Astrocyte (in vitro differentiated cells and primary cell): ENCODE measurements around the gene MADCAM1. TPM values are rescaled to one million over a fixed set of nuclear protein-coding genes. Genes with fewer than 3 reads are reported as not detected.

Experiments used
- DNase-seq: peaks from one replicate; pipeline ENCODE4 v3.0.0-alpha.2; 2010; ENCODE audit warnings: low read depth
- FAIRE-seq: peaks from 2 replicates; lab custom pipeline; 2011; peaks lifted over from hg19 to GRCh38; lab: Jason Lieb, UNC
- H2AFZ ChIP-seq: 2 replicates; pipeline ENCODE4 v1.6.0; 2012; ENCODE audit warnings: low read depth, low read length, inconsistent platforms
- H3K27ac ChIP-seq: 2 replicates; pipeline ENCODE4 v1.5.1; 2011; ENCODE audit warnings: low read depth, low read length, inconsistent platforms
- H3K27me3 ChIP-seq: 2 replicates; pipeline ENCODE4 v1.6.0; 2011; ENCODE audit warnings: low read length, inconsistent platforms; ENCODE audit not compliant: insufficient read depth
- H3K36me3 ChIP-seq: 2 replicates; pipeline ENCODE4 v1.5.1; 2011; ENCODE audit warnings: low read length, inconsistent platforms; ENCODE audit not compliant: insufficient read depth
- H3K4me1 ChIP-seq: 2 replicates; pipeline ENCODE4 v1.5.1; 2011; ENCODE audit warnings: low read length, inconsistent platforms; ENCODE audit not compliant: insufficient read depth
- H3K4me2 ChIP-seq: 2 replicates; pipeline ENCODE4 v1.6.0; 2012; ENCODE audit warnings: low read length, inconsistent platforms
- H3K4me3 ChIP-seq: 2 replicates; pipeline ENCODE4 v1.5.1; 2011; ENCODE audit warnings: low read depth, mild to moderate bottlenecking, low read length, inconsistent platforms; ENCODE audit not compliant: insufficient read depth
- H3K79me2 ChIP-seq: 2 replicates; pipeline ENCODE4 v1.6.0; 2012; ENCODE audit warnings: mild to moderate bottlenecking, low read length, inconsistent platforms; ENCODE audit not compliant: insufficient read depth
- H3K9ac ChIP-seq: 2 replicates; pipeline ENCODE4 v1.6.0; 2012; ENCODE audit warnings: mild to moderate bottlenecking, low read length, inconsistent platforms
- H3K9me3 ChIP-seq: 2 replicates; pipeline ENCODE4 v1.5.1; 2012; ENCODE audit warnings: low read depth, mild to moderate bottlenecking, low read length, inconsistent platforms; ENCODE audit not compliant: insufficient read depth
- H4K20me1 ChIP-seq: 2 replicates; pipeline ENCODE4 v1.6.0; 2012; ENCODE audit warnings: low read length, inconsistent platforms; ENCODE audit not compliant: insufficient read depth
- H3K27ac Mint-ChIP-seq: one replicate; pipeline ENCODE4 v1.8.0; 2021; ENCODE audit warnings: mild to moderate bottlenecking, mixed read lengths; ENCODE audit not compliant: unreplicated experiment
- H3K27me3 Mint-ChIP-seq: one replicate; pipeline ENCODE4 v1.8.0; 2021; ENCODE audit warnings: low read depth, mixed read lengths; ENCODE audit not compliant: unreplicated experiment
- H3K36me3 Mint-ChIP-seq: one replicate; pipeline ENCODE4 v1.8.0; 2021; ENCODE audit warnings: low read depth, mixed read lengths; ENCODE audit not compliant: unreplicated experiment
- H3K4me1 Mint-ChIP-seq: one replicate; pipeline ENCODE4 v1.8.0; 2021; ENCODE audit warnings: low read depth, mixed read lengths; ENCODE audit not compliant: unreplicated experiment
- H3K4me3 Mint-ChIP-seq: one replicate; pipeline ENCODE4 v1.8.0; 2021; ENCODE audit warnings: mild to moderate bottlenecking, moderate library complexity, mixed read lengths; ENCODE audit not compliant: unreplicated experiment
- H3K9me3 Mint-ChIP-seq: one replicate; pipeline ENCODE4 v1.8.0; 2021; ENCODE audit warnings: mild to moderate bottlenecking, mixed read lengths; ENCODE audit not compliant: unreplicated experiment
- EZH2 ChIP-seq: IDR thresholded peaks from 2 replicates; pipeline ENCODE4 v1.6.1; 2012; ENCODE audit warnings: mild to moderate bottlenecking, low read length, inconsistent platforms; ENCODE audit not compliant: insufficient read depth
- total RNA-seq: library from RNA; stranded (reverse); gene quantifications from 2 replicates; pipeline ENCODE4 v1.2.1, GENCODE V29; 2021
- TF ChIP-seq, protein P1 (sequence below): IDR thresholded peaks from 2 replicates; pipeline ENCODE4 v1.5.1; 2011; ENCODE audit warnings: low read depth, mild to moderate bottlenecking, inconsistent platforms, low read length, moderate library complexity; ENCODE audit not compliant: insufficient read depth

MADCAM1 gene
- total RNA-seq, 1 donor from 2014 or later, result 0.57 TPM

DNA sequence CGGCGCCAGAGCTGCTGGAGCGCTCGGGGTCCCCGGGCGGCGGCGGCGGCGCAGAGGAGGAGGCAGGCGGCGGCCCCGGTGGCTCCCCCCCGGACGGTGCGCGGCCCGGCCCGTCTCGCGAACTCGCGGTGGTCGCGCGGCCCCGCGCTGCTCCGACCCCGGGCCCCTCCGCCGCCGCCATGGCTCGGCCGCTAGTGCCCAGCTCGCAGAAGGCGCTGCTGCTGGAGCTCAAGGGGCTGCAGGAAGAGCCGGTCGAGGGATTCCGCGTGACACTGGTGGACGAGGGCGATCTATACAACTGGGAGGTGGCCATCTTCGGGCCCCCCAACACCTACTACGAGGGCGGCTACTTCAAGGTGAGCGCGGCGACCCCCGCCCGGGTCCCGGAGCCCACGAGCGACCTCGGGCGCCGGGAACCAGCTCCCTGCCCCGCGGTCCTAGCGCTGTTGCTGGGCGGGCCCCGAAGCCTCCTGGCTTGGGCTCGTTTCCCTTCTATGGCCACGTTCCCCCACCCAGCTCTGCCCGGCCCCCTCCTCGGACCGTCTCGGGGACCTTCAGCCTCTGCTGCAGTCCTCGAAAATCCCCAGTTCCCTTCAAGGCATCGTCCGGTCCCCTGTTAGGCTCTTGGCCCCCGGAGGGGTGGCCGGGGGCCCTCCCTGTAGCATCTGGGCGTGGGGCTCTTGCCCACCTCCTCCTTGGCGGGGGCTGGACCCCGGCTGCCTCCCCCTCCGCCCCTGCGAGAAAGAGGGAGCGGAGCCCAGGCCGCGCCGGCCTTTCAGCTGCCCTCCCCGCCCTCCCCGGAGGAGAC is 35.7 kb downstream of the MADCAM1 start, which contains the start of gene CDC34:
TSS of gene CDC34 (plus strand) at position 8 of the 808 bp plus-strand sequence. CDS start at position 180, 172 bp downstream.
- peaks cover 11% of the 10 kb centered on the region for H3K4me1 Mint-ChIP-seq
- peak within 1 kb of the TSS; percentile 76 for H3K4me3 ChIP-seq
- no peaks in the 10 kb centered on the region for H3K9me3 ChIP-seq
- H3K27ac ChIP-seq, result peak within 1 kb of the TSS; percentile 74
- TF ChIP-seq EZH2, result no peak
- TF ChIP-seq, protein P1, sequence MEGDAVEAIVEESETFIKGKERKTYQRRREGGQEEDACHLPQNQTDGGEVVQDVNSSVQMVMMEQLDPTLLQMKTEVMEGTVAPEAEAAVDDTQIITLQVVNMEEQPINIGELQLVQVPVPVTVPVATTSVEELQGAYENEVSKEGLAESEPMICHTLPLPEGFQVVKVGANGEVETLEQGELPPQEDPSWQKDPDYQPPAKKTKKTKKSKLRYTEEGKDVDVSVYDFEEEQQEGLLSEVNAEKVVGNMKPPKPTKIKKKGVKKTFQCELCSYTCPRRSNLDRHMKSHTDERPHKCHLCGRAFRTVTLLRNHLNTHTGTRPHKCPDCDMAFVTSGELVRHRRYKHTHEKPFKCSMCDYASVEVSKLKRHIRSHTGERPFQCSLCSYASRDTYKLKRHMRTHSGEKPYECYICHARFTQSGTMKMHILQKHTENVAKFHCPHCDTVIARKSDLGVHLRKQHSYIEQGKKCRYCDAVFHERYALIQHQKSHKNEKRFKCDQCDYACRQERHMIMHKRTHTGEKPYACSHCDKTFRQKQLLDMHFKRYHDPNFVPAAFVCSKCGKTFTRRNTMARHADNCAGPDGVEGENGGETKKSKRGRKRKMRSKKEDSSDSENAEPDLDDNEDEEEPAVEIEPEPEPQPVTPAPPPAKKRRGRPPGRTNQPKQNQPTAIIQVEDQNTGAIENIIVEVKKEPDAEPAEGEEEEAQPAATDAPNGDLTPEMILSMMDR, result no peak
- H3K36me3 Mint-ChIP-seq, result peaks cover 3% of the 10 kb centered on the region
- peak within 1 kb of the TSS; percentile 26 for H3K27ac Mint-ChIP-seq
- peaks cover 52% of the 10 kb centered on the region for H3K79me2 ChIP-seq
- peaks cover 28% of the 10 kb centered on the region for H3K4me1 ChIP-seq
- H3K4me3 Mint-ChIP-seq, result peak within 1 kb of the TSS; percentile 92
- H3K36me3 ChIP-seq, result no peaks in the 10 kb centered on the region
- H3K4me2 ChIP-seq, result peak within 1 kb of the TSS; percentile 92
- peak within 1 kb of the TSS; percentile 85 for H3K9ac ChIP-seq
- H4K20me1 ChIP-seq, result peaks cover 51% of the 10 kb centered on the region
- DNase-seq (no peak), FAIRE-seq (no peak)
- H3K27me3 Mint-ChIP-seq, result no peaks in the 10 kb centered on the region
- no peaks in the 10 kb centered on the region for H3K9me3 Mint-ChIP-seq
- H3K27me3 ChIP-seq, result no peaks in the 10 kb centered on the region
- peak within 1 kb of the TSS; percentile 93 for H2AFZ ChIP-seq

DNA sequence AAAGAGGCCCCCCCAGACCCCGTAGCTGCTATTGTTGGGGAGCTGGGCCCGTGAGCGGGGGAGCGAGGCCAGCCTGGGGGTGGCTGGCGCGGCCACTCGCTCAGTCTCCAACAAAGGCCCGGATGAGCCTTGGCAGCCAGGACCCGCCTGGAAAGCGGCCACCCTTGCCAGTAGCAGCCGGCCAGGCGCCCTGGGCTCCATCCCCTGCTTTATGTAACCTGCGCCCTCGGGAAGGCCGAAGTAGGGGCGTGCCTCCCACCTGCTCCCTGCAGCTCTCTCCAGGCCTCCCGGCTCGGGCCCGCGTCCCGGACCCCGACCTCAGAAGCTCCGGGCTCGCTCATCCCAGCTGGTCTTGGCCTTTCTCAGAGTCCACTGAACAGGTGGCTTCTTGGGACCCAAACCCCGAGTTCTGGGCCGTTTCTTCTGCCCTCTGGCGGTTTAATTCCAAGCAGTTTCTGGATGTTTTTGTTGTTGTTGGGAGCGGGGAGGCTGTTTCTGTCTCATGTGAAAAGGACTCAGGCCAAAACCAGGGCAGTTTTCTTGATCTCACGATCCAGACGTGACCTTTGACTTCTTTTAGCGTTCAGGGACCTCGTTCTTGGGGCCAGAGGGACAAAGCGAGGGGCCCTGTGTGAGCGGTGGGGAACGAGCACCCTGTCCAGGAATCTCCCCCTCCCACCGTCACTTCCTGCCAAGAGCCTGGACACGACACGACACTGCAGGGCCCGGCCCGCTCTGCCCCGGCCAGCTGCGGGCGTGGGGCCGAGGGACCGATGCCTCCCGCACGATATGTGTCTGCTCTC is 36.5 kb downstream of the MADCAM1 start:
- H3K9me3 ChIP-seq, result no peaks in the 10 kb centered on the region
- no peak overlapping the region for H2AFZ ChIP-seq
- H3K27ac ChIP-seq, result peak overlapping the region; percentile 74
- peak overlapping the region; percentile 85 for H3K9ac ChIP-seq
- peak overlapping the region; percentile 92 for H3K4me2 ChIP-seq
- no peaks in the 10 kb centered on the region for H3K36me3 ChIP-seq
- TF ChIP-seq EZH2, result no peak
- TF ChIP-seq, protein P1, result peak; percentile 55
- Mint-ChIP-seq H3K4me1 (peaks cover 11% of the 10 kb centered on the region), H3K27me3 (no peaks in the 10 kb centered on the region), H3K4me3 (peak overlapping the region; percentile 92), H3K9me3 (no peaks in the 10 kb centered on the region), H3K27ac (peak overlapping the region; percentile 95), H3K36me3 (peaks cover 3% of the 10 kb centered on the region)
- peaks cover 54% of the 10 kb centered on the region for H4K20me1 ChIP-seq
- peaks cover 55% of the 10 kb centered on the region for H3K79me2 ChIP-seq
- FAIRE-seq, result no peak
- H3K4me1 ChIP-seq, result peaks cover 28% of the 10 kb centered on the region
- no peaks in the 10 kb centered on the region for H3K27me3 ChIP-seq
- peak overlapping the region; percentile 76 for H3K4me3 ChIP-seq
- DNase-seq, result peak; percentile 39
